ENCODE measurements around the gene HMGN5.

HMGN5 gene

GRCh38 chrX:81110286-81110685 is 91.4 kb downstream of the HMGN5 start:
- H3K9me3 ChIP-seq (ENCODE audit: control insufficient read depth, insufficient read depth, low read length), result no peaks in the 10 kb centered on the region; the same call in 1 of the 2 replicates

GRCh38 chrX:81082649-81083048 is 119.1 kb downstream of the HMGN5 start:
- H3K36me3 ChIP-seq (ENCODE audit: control insufficient read depth, low read length), result no peaks in the 10 kb centered on the region
- TF ChIP-seq CTCF (IDR thresholded peaks at IDR 0.05; ENCODE audit: low read depth, low read length, poor library complexity, severe bottlenecking) (no peak), EZH2phosphoT487 (IDR thresholded peaks at IDR 0.05; ENCODE audit: borderline replicate concordance, low read length) (no peak)

More at GRCh38 chrX:81110286-81110685, 91.4 kb downstream of the HMGN5 start:
- Histone ChIP-seq H3K4me2 (ENCODE audit: low read length) (no peak overlapping the region), H3F3A (ENCODE audit: control insufficient read depth, insufficient read depth) (no peaks in the 10 kb centered on the region), H4K20me1 (ENCODE audit: control insufficient read depth, insufficient read depth, low read depth, low read length) (no peaks in the 10 kb centered on the region), H3K27me3 (ENCODE audit: control insufficient read depth, low read length) (no peaks in the 10 kb centered on the region), H3K9me2 (replicated peaks; ENCODE audit: control insufficient read depth, low read length) (no peaks in the 10 kb centered on the region), H3K4me1 (ENCODE audit: control insufficient read depth, low read length) (no peaks in the 10 kb centered on the region), H3K36me3 (ENCODE audit: control insufficient read depth, low read length) (0 out of 2 replicates have a peak, but pooled peaks cover 3% of the 10 kb centered on the region), H3K79me2 (ENCODE audit: control insufficient read depth, low read length) (no peaks in the 10 kb centered on the region), H3K4me3 (ENCODE audit: low read length) (no peak overlapping the region), H3K27ac (ENCODE audit: low read depth, low read length) (no peak overlapping the region)
- TF ChIP-seq EZH2phosphoT487 (IDR thresholded peaks at IDR 0.05; ENCODE audit: borderline replicate concordance, low read length) (no peak), CTCF (IDR thresholded peaks at IDR 0.05; ENCODE audit: low read depth, low read length, poor library complexity, severe bottlenecking) (no peak)

More at GRCh38 chrX:81082649-81083048, 119.1 kb downstream of the HMGN5 start:
- H3F3A ChIP-seq (ENCODE audit: control insufficient read depth, insufficient read depth), result no peaks in the 10 kb centered on the region
- no peaks in the 10 kb centered on the region for H3K9me3 ChIP-seq (ENCODE audit: control insufficient read depth, insufficient read depth, low read length)
- no peak overlapping the region for H3K27ac ChIP-seq (ENCODE audit: low read depth, low read length)
- no peak overlapping the region for H3K4me3 ChIP-seq (ENCODE audit: low read length)
- H3K9me2 ChIP-seq (replicated peaks; ENCODE audit: control insufficient read depth, low read length), result no peaks in the 10 kb centered on the region
- no peaks in the 10 kb centered on the region for H4K20me1 ChIP-seq (ENCODE audit: control insufficient read depth, insufficient read depth, low read depth, low read length)
- H3K4me2 ChIP-seq (ENCODE audit: low read length), result no peak overlapping the region
- no peaks in the 10 kb centered on the region for H3K79me2 ChIP-seq (ENCODE audit: control insufficient read depth, low read length)
- H3K27me3 ChIP-seq (ENCODE audit: control insufficient read depth, low read length), result no peaks in the 10 kb centered on the region
- H3K4me1 ChIP-seq (ENCODE audit: control insufficient read depth, low read length), result no peaks in the 10 kb centered on the region
